NCI-H2029 treated with DMSO at 0.1 percent for 48 hours (cell line): ENCODE results near the gene ZBTB46.
"Not testable (repeated sequence)": the region's sequence is repeated elsewhere in the genome, so short reads cannot be mapped to it uniquely, and the experiment has no call there.

Experiments
- DNase-seq: peaks from one replicate; lab custom pipeline; 2025; lab: John Stamatoyannopoulos, UW

ZBTB46 gene

GRCh38 chr20:63858393-63859165 lies 27.5 kb upstream of the ZBTB46 start:
- DNase-seq, result no peak

- no peak for DNase-seq
Observed at GRCh38 chr20:63857764-63858392, 26.8 kb upstream of the ZBTB46 start.

DNA sequence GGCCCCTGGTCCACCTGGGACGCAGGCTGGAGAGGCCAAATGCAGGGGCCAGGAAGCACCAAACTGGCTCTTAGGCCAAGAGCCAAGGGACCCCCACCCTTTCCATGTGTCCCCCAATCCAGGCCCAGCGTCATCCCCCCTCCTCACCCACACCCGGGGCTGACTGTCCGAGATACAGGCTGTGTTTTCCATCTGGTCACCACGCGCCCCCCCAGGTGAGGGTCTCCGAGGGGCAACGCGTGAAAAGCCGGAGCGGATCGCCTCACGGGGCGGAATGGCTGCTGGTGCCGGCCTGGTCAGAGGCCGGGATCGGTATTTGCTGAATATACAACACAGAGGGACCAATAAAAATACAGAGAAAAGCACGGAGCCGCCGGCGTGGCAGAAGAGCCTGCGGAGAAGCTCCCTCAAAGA lies 25.0 kb upstream of the ZBTB46 start:
- no peak for DNase-seq

DNA sequence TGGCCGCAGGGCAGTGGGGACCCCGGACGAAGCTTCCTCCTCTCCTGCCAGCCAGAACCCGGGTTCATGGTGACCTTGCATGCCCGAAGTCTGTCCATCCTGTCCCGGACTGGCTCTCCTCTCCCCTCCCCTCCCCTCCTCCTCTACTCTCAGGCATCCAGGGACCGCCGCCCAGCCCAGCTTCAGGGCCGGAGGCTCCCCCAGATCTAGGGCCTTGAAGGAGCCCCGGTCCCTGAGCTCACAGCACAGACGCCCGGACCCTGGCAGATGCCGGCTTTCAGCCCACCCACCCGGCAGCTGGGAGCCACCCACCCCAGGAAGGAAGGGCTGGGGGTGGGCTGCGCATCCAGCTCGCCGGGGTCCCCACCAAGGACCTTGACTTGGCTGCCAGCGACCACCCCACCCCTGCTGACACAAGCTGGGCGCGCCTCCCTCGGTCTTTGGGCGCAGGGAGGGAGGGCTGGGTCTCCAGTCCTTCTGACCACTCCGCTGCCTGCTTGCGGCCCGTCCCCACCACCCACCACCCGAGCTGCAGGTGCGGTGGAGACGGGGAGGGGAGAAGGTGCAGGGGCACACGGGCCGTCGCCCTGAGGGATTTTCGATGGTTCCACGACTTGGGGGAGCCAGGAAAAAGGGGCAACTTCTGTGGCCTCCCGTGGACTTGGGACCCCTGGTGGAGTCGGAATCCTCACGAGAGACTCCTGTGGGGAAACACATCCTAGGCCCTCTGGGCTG lies 24.5 kb upstream of the ZBTB46 start:
- no peak for DNase-seq

- DNase-seq, result no peak
Observed at GRCh38 chr20:63854766-63855362, 23.8 kb upstream of the ZBTB46 start.

- no peak for DNase-seq
Observed at GRCh38 chr20:63854069-63854765, 23.2 kb upstream of the ZBTB46 start.

- not testable (repeated sequence) for DNase-seq
Observed at GRCh38 chr20:63853733-63854068, 22.6 kb upstream of the ZBTB46 start.

DNA sequence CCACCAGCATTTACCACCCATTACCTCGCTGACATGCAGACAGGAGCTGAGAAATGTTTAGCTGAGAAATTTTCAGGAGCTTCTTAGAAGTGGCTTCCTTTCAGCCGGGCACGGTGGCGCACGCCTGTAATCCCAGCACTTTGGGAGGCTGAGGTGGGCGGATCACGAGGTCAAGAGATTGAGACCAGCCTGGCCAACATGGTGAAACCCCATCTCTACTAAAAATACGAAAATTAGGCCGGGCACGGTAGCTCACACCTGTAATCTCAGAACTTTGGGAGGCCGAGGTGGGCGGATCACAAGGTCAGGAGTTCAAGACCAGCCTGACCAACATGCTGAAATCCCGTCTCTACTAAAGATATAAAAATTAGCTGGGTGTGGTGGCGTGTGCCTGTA lies 20.5 kb upstream of the ZBTB46 start:
- DNase-seq, result not testable (repeated sequence)

DNA sequence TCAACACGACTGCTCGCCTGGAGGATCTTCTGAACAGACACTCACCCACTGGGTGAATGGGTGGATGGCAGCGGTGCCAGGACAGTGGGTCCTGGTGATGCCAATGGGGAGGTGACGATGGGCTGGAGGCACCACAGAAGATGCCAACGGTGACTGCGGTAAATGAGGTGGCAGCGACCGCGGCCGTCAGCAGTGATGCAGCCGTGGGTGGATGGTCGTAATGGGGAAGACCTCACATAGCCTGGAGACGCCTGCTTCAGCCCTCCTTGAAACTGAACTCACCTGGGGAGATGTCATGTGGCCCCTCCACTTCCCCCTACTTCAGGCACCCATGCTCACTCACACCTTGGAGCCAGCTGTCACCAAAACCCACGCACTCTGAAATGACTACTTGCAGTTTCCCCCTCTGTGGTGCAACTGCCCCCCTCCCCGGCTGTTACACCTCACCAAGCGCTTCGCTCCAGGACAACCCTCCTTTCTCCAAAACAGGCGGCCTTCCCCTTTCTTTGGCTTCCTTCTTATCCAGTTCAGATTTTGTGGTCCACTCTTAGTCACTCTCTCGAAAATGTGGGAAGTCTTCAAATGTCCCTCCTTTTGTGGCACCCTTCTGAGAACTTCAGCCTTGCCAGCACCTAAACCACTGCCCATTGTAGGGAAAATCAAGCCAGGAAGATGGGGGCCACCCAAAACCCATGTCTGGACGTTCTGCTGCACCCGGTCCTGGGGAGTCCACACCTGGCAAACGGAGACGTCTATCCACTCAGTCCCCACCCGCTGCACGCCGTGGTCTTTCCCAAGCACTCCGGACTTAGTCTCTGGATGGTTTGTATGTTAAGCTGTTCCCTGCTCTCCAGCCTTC lies 19.9 kb upstream of the ZBTB46 start:
- no peak for DNase-seq

- no peak for DNase-seq
Observed at GRCh38 chr20:63848003-63848911, 17.2 kb upstream of the ZBTB46 start.

- DNase-seq, result no peak
Observed at GRCh38 chr20:63847237-63848002, 16.4 kb upstream of the ZBTB46 start.

DNA sequence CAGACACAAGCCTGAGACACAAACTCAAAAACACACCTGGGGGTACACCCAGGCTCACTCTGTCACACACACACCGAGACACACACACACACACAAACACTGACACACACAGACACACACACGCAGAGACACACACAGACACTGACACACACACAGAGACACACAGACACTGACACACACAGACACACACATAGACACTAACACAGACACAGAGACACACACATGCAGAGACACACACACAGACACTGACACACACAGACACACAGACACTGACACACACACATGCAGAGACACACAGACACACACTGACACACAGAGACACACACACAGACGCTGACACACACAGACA lies 15.8 kb upstream of the ZBTB46 start:
- DNase-seq, result no peak

- no peak for DNase-seq
Observed at GRCh38 chr20:63846128-63846771, 15.2 kb upstream of the ZBTB46 start.

DNA sequence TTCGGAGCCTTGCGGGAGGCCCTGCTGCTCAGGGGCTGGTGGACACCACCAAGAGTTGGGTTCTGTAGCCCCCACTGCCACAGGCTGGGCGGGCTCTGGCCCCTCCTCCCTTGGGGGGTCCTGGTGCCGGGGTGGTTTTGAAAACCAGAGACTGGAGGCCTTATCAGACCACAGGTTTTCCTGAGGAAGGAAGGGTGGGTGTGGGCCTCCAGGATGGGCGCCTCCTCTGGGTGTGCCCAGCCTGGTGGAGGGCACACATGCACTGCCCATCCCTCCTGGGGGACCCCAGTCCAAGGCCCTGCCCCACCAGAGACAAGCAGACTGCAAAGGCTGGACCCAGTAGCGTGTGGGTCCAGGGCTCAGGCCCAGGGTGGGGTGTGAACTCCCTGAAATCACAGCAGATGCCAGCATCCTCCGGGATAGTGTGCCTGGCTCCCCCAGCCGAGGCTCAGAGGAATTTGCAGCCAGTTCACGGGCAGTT lies 13.5 kb upstream of the ZBTB46 start:
- no peak for DNase-seq

- no peak for DNase-seq
Observed at GRCh38 chr20:63843778-63844177, 12.7 kb upstream of the ZBTB46 start.

DNA sequence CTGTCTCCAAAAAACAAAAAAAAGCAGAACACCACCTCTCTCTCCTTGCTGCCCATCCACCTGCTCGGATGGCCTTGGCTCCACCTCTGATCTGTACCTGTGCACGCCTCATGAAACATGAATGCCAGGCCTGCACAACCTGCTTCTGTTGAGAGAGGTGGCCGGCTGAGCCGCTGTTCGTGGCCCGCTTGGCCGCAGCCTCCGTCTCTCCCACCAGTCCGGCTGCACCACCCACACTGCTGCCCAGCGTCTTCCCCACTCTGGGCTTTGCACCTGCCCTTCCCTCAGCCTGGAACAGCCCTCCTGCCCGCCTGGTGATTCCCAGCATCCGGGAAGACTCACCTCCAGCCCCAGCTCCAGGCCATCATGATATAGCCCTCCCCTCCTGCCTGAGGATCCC lies 12.2 kb upstream of the ZBTB46 start:
- no peak for DNase-seq

DNA sequence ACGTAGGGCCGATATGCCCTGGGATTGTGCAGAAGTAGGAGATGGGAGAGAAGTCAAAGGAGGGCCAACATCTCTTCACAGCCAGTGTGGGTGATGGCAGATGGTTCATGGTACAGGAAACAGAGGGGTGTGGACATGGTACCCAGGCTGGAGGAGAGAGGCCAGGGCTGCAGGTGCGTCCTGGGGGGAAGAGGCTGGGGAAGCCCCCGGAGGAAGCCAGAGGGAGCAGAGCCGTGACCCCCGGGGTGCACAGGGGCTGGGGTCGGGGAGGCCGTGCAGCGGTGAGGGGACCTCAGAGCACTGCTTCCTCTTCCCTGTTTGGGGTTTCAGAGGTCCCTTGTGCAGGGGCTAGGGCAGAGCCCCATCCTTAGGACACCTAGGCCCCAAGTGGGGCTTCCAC lies 11.2 kb upstream of the ZBTB46 start:
- no peak for DNase-seq

GRCh38 chr20:63840405-63840828 lies 9.4 kb upstream of the ZBTB46 start:
- DNase-seq, result no peak

DNA sequence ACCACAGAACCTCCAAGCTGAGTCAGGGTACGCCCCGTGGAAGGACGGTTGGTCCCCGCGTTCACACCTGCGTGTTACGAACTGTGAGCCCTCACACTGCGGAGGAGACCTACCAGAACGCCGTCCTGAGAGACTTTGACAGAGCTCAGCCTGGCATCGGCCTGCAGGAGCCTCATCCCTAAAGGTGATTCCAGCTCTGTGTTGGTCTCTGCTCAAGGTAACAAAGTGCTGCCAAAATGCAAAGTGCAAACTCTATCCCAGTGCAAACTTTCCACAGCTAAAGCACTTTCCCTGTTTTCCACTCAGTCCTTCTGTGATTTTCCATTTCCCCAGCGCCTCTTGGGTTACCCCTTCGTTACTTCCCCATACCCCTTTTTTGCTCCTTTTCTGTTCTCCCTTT lies 8.6 kb upstream of the ZBTB46 start:
- DNase-seq, result no peak
